MM.1S (cell line): ENCODE measurements around the gene ELP4.

Experiments used
- CTCF ChIP-seq: fragments of 300-600 bp; sonication (generic); IDR thresholded peaks from 2 replicates; pipeline ENCODE4 v1.5.1; 2016; ENCODE audit warnings: antibody characterized with exemption, low read length, mixed read lengths
- EZH2 ChIP-seq: fragments of 300-600 bp; sonication (generic); optimal IDR thresholded peaks from 2 replicates; pipeline ENCODE3; 2017; ENCODE audit warnings: low read depth, mild to moderate bottlenecking, antibody characterized with exemption, low read length, mixed read lengths
- EZH2phosphoT487 ChIP-seq: fragments of 300-600 bp; sonication (generic); IDR thresholded peaks from 2 replicates; pipeline ENCODE4 v1.6.1; 2018; ENCODE audit warnings: antibody characterized with exemption, low read length

DNA sequence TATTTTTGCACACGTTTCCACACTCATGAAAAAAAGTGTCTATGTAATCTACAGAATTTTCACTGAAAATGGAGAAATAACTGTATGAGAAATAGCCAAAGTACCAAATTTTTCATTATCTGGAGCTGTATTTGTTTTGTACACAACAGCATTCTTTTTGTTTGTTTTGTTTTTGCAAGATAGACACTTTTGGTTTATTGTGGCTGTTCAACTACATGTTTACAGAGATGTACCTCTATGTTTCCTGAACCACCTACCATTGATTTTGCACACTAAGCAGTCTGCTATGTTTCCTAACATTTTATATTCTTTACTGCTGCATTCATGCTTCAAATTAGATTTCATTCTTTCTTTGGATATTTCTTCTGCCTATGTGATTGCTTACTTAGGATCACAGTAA is 116.3 kb downstream of the ELP4 start:
- TF ChIP-seq CTCF (no peak), EZH2phosphoT487 (no peak), EZH2 (no peak)
